GF-D8 (cell line): ENCODE measurements around the gene NANP.
A peak's percentile ranks its signal among the peaks of the same experiment; 100 is the strongest.
"Not testable (repeated sequence)": the region's sequence is repeated elsewhere in the genome, so short reads cannot be mapped to it uniquely, and the experiment has no call there.

Source experiments
- DNase-seq: peaks from one replicate; lab custom pipeline; 2025; lab: John Stamatoyannopoulos, UW

NANP gene, protein sequence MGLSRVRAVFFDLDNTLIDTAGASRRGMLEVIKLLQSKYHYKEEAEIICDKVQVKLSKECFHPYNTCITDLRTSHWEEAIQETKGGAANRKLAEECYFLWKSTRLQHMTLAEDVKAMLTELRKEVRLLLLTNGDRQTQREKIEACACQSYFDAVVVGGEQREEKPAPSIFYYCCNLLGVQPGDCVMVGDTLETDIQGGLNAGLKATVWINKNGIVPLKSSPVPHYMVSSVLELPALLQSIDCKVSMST

DNA sequence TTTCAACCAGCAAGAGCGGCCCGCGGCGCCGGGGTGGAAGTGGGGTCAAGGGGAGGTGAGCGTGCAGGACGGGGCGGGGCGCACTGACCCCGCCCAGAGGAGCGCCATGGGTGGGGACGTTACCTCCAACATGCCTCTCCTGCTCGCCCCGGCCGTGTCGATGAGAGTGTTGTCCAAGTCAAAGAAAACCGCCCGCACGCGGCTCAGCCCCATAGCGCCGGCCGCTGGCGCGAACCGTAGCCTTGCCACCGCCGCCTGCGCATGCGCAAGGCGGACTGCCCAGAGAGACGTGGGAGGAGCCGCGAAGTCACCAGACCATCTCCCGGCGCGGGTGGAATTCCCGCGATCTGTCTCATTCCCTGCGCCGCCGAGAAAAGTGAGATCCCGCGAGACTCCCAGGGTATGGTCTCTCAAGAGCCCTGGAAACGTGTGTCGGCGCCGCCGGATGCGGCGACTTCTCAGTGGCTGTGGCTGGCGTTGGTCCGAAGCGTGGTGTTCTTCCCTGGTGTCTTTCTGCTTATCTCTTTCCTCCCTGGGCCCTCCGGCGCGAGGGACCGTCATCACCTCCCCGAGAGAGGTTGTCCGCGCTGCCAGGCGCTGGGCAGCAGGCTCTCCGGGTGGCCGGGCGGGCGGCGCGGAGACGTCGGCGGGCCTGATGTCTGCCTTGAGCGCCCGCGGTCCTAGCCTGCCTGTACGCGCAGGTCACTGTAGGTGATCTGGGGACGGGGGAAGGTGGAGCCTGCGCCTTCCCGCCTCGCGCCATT lies at the start of gene NANP:
Gene NANP (minus strand): TSS at position 279 of the 764 bp plus-strand sequence. CDS start 66 bp downstream, at position 213.
- DNase-seq = peak; percentile 95

- peak; percentile 21 for DNase-seq
These were observed 48.9 kb upstream of the NANP start for GRCh38 chr20:25672659-25673235.

DNA sequence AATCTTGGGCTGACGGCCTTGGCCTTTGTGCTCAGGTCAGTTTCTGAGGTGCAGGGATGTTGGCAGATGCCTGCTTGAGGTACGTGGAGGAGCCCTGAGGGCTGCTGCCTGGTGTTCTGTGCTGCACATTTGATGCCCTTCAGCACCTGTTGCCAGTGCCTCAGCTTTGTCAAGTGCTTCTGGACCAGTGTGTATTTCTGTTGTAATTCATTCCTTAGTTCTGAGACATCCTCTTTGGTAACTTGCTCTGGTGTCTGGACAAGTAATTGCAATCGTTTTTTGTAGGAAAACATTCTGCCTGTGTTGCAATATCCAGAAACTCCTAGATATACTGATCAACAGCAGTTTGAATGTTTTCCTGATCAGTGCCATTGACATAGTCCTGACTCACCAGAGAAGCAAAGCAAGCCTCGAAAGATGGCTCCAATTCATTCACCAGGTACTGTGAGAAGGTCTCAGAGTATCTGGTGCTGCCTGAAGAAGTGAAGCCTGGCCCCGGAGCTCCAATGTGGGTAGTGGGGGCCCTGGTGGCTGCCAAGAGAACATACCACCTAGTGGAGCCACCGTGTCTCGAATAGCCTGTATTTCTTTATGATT lies 46.1 kb upstream of the NANP start:
- DNase-seq = no peak

- DNase-seq = no peak
These were observed 44.6 kb upstream of the NANP start for GRCh38 chr20:25668446-25668845.

DNA sequence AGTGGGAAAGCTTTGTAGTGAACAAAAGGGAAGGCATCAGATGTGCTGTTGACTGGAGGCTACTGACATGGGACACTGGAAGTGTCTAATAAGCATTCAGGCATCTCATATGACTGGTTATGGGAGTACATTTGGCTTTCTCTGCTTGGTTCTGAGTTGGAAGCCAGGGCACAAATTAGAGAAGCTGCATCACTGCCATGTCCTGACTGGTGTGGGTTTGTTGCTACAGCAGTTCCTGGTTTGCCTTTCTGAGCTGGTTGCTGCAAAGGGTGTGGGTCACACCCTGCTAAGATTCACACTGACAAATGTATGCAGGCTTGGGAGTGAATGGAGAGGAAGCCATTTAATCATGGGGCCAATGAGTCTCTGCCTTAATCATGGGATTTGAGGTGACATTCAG lies 36.2 kb upstream of the NANP start:
- DNase-seq = no peak

GRCh38 chr20:25654487-25654886 lies 30.7 kb upstream of the NANP start:
- no peak for DNase-seq

DNA sequence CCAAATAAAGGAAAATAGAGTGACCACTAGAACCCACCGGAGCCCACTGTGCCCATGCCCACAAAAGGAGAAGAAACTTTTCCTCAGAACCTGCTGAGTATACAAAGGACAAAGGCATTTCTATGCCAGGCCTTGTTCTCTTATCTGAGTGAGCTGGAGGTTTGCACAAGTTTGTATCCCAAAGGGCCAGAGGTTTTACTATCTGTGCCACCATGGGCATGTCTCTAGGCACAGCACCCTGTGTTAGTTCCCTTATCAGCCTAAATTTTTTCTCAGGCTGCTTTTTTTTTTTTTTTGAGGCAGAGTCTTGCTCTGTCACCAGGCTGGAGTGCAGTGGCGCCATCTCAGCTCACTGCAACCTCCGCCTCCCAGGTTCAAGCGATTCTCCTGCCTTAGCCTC lies 29.1 kb upstream of the NANP start:
- not testable (repeated sequence) for DNase-seq

DNA sequence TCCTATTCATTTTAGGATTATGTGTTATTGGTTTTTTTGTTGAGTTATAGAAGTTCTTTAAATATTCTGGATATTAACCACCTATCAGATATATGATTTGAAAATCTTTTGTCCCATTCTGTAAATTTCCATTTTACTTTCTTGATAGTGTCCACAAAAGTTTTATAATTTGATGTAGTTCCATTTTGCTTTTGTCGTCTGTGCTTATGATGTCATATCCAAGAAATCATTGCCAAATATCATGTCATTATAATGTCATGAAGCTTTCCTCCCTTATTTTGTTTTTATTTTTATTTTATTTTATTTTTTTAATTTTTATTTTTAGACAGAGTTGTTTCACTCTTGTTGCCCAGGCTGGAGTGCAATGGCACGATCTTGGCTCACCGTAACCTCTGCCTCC lies 21.0 kb upstream of the NANP start:
- DNase-seq = no peak

DNA sequence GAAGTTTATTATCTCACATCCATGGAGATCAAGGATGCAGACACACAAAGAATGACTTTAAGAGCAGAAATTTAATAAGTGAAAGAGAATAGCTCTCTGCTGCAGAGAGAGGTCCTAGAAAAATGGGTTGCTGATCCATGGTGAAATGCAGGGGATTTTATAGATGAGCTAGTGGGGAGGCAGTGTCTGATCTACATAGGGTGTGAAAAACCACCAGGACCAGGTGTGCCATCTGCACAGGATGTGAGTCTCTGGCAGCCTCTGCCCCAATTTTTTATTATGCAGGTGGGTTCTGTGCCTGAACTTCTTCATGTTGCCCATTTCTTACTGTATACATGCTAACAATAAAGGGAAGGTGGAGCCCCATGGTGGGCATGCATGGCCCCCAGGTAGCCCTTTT lies 19.9 kb upstream of the NANP start:
- no peak for DNase-seq

GRCh38 chr20:25637247-25637646 lies 13.4 kb upstream of the NANP start:
- no peak for DNase-seq

DNA sequence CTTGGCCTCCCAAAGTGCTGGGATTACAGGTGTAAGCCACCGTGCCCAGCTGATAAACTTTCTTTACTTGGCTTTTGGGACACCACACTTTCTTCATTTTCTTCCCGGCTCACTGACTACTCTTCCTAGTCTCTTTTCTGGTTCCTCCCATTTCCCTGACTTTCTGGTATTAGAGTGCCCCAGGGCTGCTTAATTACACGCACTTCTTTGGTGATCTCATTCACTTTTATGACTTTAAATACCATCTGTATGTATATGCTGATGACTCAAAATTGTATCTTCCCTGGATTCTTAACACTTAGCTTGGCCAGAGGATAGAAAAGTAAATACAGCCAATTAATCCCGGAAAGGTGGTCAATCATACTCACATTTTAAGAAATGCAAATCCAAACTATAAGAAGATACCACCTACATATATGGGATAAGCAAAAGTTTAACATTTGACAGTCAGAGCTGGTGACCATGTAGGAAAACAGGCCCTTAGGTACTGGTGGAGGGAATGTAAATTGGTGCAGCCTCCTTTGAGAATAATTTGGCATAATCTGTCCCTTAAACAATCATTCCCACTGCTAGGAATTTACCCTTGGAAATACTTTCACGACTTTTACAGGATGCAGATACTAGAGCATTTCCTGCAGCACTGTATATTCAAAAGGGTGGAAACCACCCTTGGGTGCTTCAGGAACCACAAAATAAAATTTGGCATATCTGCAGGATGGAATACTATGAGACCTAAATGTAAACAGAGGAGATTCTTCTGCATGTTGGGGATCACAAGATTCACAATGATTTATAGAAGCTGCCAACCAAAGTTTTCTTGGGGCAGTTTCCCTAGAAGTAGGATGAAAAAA lies 9.4 kb upstream of the NANP start:
- no peak for DNase-seq

- not testable (repeated sequence) for DNase-seq
These were observed 6.8 kb upstream of the NANP start for GRCh38 chr20:25630615-25631014.

- DNase-seq = no peak
These were observed 6.1 kb upstream of the NANP start for GRCh38 chr20:25629816-25630499.

GRCh38 chr20:25626779-25627178 lies 3.0 kb upstream of the NANP start:
- DNase-seq = no peak

DNA sequence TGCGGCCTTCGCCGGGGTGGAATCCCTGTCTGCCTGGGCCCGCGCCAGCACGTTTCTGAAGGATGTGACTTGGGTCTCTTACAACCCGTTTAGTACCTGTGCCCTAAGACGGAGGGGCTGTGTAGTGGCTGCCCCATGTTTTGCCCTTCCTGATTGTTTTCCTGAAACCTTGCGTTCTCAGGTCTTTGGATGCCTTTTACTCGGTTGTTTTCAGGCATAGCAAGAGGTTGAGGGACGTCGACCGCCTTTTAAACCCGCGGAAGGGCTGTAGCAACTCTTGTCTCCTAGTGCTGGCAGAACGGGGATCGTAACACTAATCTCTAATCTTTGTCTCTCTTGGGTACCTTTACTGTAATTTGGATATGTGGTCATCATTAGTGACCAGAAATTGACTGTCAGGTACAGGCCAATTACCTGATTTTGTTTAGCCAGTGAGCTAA lies 706 bp upstream of the NANP start:
- DNase-seq = peak; percentile 19

DNA sequence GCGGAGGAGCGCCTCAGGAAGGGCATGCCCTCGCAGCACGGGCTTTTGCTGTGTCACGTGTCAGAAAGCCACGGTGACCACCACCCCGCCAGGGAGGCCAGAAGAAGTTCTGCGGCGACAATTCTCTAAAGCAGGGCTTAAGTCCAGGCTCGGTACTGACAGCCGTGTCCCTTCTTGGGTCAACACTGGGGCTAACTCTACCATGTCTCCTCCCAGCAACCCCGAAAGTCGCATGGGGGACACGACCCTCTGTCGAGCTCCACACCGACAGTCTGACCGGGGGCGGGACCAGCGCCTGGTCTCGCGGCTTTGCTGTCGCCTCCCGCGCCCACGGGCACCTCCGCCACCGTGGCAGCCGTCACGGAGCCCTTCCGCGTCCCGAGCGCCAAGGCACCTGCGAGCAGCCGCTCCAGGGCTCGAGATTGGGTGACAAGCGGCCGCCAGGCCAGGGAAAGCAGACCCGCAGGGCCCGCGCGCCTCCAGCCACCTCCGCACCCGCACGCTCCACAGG lies 534 bp downstream of the NANP start:
- DNase-seq = peak; percentile 27

DNA sequence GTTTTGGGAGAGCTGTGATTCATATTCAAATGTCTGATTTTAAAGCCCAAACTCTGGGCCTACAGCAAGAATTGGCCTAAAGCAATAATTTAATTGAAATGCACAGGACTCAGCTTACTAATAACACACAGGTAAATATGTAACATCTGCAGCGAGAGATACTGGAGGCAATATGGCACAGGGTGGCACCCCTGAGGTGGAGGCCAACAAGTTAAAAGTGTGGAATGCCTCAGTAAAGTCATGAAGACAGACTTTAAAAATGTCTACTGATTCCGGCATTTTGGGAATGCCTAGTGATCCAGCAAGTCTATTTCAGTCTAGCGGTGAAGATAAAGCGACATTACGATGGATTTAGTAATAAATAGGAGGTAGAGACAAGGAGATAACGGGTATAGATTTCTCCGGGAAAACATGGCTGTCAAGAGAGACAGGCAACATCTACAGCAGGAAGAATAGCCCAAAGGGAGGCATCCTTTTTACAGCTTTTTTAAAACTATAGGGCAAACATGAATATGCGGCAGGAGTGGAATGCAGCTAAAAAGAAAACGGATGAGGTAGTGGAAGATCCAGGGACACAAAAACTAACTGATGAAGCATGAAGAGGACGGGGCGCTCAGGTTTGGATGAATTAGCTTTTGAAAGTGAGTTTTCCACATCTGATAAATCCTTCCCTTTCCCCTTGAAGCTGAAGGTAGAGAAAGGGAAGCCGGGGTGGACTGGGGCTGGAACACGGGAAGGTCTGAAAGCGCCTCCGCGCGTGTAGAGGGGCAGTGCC lies 1.2 kb downstream of the NANP start:
- DNase-seq = no peak

DNA sequence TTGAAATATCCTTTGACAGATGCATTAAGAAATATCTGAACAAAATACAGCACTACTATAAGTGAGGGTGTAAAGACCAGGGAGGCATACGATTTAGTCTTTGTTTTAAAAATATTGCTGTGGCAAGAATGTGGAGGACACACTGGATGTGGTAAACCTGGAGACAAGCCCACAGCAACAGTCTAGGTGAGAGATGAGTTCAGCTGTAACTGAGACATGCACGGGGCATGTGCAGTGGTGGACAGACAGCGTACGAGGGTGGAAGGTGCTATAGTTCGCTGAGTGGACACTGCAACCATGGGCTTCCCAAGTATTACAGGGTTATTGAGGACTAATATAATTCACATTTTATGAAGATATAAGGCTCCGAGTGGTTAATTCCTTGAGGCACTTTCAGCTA lies 1.8 kb downstream of the NANP start:
- no peak for DNase-seq

GRCh38 chr20:25619514-25619913 lies 4.3 kb downstream of the NANP start:
- DNase-seq = no peak

DNA sequence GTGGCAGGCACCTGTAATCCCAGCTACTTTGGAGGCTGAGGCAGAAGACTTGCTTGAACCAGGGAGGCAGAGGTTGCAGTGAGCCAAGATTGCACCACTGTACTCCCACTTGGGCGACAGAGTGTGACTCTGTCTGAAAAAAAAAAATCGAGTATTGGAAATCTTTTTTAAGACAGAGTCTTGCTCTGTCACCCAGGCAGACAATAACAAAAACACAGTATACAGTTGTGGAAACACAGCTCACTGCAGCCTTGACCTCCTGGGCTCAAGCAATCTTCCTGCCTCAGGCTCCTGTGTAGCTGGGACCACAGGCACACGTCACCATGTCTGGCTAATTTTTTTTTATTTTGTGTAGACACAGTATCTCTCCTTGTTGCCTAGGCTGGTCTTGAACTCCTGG lies 15.0 kb downstream of the NANP start:
- no peak for DNase-seq
